ENCODE results near the gene HOXC9.

The HOXC9 gene

GRCh38 chr12:54012631-54013409 is 12.9 kb downstream of the HOXC9 start:
- DNase-seq (ENCODE audit: extremely low read depth in 1 of 2, low read depth in 1 of 2) = no peak

- no peak for DNase-seq (ENCODE audit: extremely low read depth in 1 of 2, low read depth in 1 of 2)
Observed at GRCh38 chr12:54014377-54015017, 14.5 kb downstream of the HOXC9 start.

GRCh38 chr12:54015018-54015931 is 15.3 kb downstream of the HOXC9 start:
- DNase-seq (ENCODE audit: extremely low read depth in 1 of 2, low read depth in 1 of 2) = no peak

GRCh38 chr12:54016051-54016450 is 16.1 kb downstream of the HOXC9 start:
- no peak for DNase-seq (ENCODE audit: extremely low read depth in 1 of 2, low read depth in 1 of 2)

GRCh38 chr12:54016478-54016964 is 16.6 kb downstream of the HOXC9 start:
- DNase-seq (ENCODE audit: extremely low read depth in 1 of 2, low read depth in 1 of 2) = no peak

- DNase-seq (ENCODE audit: extremely low read depth in 1 of 2, low read depth in 1 of 2) = no peak
Observed at GRCh38 chr12:54017027-54017788, 17.2 kb downstream of the HOXC9 start.

GRCh38 chr12:54017878-54018467 is 18.0 kb downstream of the HOXC9 start:
- DNase-seq (ENCODE audit: extremely low read depth in 1 of 2, low read depth in 1 of 2) = peak; percentile 32 to 59

GRCh38 chr12:54018468-54018984 is 18.6 kb downstream of the HOXC9 start:
- no peak for DNase-seq (ENCODE audit: extremely low read depth in 1 of 2, low read depth in 1 of 2)

GRCh38 chr12:54019091-54019811 is 19.3 kb downstream of the HOXC9 start:
- DNase-seq (ENCODE audit: extremely low read depth in 1 of 2, low read depth in 1 of 2) = no peak

GRCh38 chr12:54019924-54020590 is 20.1 kb downstream of the HOXC9 start:
- DNase-seq (ENCODE audit: extremely low read depth in 1 of 2, low read depth in 1 of 2) = no peak

- DNase-seq (ENCODE audit: extremely low read depth in 1 of 2, low read depth in 1 of 2) = no peak
Observed at GRCh38 chr12:54020591-54021405, 20.8 kb downstream of the HOXC9 start.

- no peak for DNase-seq (ENCODE audit: extremely low read depth in 1 of 2, low read depth in 1 of 2)
Observed at GRCh38 chr12:54021432-54022013, 21.6 kb downstream of the HOXC9 start.

- no peak for DNase-seq (ENCODE audit: extremely low read depth in 1 of 2, low read depth in 1 of 2)
Observed at GRCh38 chr12:54022960-54023884, 23.3 kb downstream of the HOXC9 start.

GRCh38 chr12:54024127-54024526 is 24.2 kb downstream of the HOXC9 start:
- no peak for DNase-seq (ENCODE audit: extremely low read depth in 1 of 2, low read depth in 1 of 2)

GRCh38 chr12:54024581-54025305 is 24.8 kb downstream of the HOXC9 start:
- no peak for DNase-seq (ENCODE audit: extremely low read depth in 1 of 2, low read depth in 1 of 2)
